Measurements from ENCODE around the gene GRID2. TPM values are rescaled to one million over a fixed set of nuclear protein-coding genes. Genes with fewer than 3 reads are reported as not detected.
"Not testable (repeated sequence)": the region's sequence is repeated elsewhere in the genome, so short reads cannot be mapped to it uniquely, and the experiment has no call there.

Gene GRID2
- total RNA-seq, 1 experiment from 2014 or later, result not detected

GRCh38 chr4:93312299-93312698, 1008.5 kb downstream of the GRID2 start:
- no peak for DNase-seq (ENCODE audit: low spot score)

DNA sequence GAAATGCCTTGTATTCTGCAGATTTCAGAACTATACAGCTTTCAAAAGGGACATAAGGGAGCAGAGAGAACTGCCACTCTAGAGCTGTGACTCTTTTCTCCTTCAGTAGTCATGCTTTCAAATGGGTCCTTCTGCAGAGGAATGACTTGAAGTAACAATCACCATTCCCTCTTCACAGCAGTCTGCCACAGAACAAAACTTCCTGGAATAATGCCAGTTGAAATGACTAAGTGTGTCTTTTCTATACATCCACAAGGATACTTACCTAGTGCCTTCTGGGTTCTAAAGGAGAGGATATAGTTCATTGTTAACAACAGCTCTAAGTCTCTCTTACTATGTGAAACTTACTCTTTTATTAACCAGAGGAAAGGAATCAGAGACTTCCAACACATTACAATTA, 1009.4 kb downstream of the GRID2 start:
- no peak for DNase-seq (ENCODE audit: low spot score)

- DNase-seq (ENCODE audit: low spot score), result no peak
Measured at GRCh38 chr4:93317057-93317456, 1013.3 kb downstream of the GRID2 start.

- DNase-seq (ENCODE audit: low spot score), result no peak
Measured at GRCh38 chr4:93317561-93317960, 1013.8 kb downstream of the GRID2 start.

DNA sequence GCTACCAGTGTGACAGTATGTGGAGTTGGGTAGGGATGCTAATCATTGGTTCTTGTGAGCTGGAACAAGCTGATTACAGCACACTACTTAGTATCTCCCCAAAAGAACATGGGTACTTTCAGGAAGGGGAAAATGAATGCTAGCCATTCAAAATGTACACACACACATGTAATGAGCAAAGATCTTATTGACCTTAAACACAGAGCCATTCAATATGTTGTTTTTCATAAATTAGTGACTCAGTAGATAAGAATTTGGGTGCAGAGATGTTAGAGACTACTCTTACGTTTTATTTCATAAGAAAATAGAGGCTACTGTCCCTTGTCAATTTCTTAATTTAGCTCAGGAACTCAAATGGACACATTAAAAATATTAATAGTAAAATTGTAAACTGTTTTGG, 1015.3 kb downstream of the GRID2 start:
- DNase-seq (ENCODE audit: low spot score), result no peak

GRCh38 chr4:93320356-93320755, 1016.6 kb downstream of the GRID2 start:
- no peak for DNase-seq (ENCODE audit: low spot score)

- no peak for DNase-seq (ENCODE audit: low spot score)
Measured at GRCh38 chr4:93327346-93327745, 1023.6 kb downstream of the GRID2 start.

GRCh38 chr4:93334003-93334402, 1030.2 kb downstream of the GRID2 start:
- DNase-seq (ENCODE audit: low spot score), result no peak

- no peak for DNase-seq (ENCODE audit: low spot score)
Measured at GRCh38 chr4:93337196-93337595, 1033.4 kb downstream of the GRID2 start.

- no peak for DNase-seq (ENCODE audit: low spot score)
Measured at GRCh38 chr4:93342738-93343137, 1039.0 kb downstream of the GRID2 start.

DNA sequence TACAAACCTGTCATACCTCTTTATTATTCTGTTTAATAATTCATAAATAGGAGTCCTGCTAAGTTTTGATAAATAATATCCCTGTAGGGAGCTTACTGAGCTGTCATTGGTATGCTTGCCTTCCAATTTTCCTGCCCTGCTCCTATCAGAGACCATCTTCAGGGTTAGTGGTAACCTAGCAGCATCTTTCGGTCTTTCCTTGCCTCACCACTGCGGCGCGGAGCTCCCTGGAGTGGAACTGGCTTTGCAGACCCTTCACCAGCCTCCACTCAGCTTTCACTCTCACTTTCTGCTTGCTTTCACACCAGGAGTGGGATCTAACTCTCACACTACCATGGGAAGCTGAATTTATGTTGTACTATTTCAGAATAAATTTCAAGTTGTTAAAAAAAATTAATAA, 1043.1 kb downstream of the GRID2 start:
- no peak for DNase-seq (ENCODE audit: low spot score)

- no peak for DNase-seq (ENCODE audit: low spot score)
Measured at GRCh38 chr4:93348896-93349295, 1045.1 kb downstream of the GRID2 start.

DNA sequence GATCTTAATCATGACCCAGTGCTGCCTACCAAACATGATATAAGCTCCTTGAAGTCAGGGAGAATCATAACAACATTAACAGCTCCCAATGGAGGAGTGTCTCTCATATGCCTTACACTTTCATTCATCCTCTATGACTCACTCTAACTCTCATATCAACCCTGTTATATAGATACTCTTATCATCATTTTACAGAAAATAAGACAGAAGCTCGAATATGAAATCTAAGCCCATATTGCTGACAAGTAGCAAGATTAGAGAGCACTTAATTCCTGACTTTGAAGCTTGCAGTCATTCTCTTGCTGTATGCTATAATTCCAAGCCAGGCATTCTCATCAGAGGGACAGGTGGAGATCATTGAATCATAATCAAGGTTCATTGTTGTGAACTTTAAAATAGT, 1048.1 kb downstream of the GRID2 start:
- no peak for DNase-seq (ENCODE audit: low spot score)

DNA sequence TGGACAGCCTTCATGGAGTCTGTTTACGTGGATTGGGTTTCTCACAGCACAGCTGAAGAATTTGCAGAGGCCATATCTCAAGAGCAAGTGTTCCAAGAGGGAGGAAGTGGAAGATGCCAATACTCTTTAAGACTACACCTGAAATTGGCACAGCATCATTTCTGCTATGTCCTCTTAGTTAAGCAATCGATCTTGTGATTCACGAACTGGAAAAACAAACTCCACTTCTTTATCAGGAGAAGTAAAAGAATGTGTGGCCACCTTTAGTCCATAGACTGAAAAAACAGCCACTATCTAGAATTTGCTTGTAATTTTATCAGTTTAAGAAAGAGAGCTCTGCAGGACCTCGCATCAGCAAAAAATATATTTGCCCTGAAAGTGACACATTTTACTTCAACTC, 1051.6 kb downstream of the GRID2 start:
- DNase-seq (ENCODE audit: low spot score), result peak; percentile 4

- DNase-seq (ENCODE audit: low spot score), result no peak
Measured at GRCh38 chr4:93359586-93359985, 1055.8 kb downstream of the GRID2 start.

GRCh38 chr4:93366169-93366755, 1062.5 kb downstream of the GRID2 start:
- not testable (repeated sequence) for DNase-seq (ENCODE audit: low spot score)

GRCh38 chr4:93368968-93369367, 1065.2 kb downstream of the GRID2 start:
- no peak for DNase-seq (ENCODE audit: low spot score)

DNA sequence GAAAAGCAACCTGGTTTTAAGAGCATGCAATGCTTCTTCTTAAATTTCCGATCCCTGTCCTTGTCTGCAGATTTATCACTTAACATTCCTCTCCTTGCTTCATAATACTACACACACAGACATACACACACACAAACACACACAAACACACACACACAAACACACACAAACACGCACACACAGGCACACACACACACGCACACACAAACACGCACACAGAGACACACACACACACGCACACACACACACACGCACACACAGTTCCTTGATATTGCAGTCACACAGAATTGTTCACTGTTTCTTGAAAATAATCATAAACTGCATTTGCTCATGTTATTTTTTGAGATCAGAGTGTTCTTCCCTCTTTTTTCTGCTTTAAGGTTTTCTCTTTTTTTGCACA, 1066.5 kb downstream of the GRID2 start:
- no peak for DNase-seq (ENCODE audit: low spot score)

DNA sequence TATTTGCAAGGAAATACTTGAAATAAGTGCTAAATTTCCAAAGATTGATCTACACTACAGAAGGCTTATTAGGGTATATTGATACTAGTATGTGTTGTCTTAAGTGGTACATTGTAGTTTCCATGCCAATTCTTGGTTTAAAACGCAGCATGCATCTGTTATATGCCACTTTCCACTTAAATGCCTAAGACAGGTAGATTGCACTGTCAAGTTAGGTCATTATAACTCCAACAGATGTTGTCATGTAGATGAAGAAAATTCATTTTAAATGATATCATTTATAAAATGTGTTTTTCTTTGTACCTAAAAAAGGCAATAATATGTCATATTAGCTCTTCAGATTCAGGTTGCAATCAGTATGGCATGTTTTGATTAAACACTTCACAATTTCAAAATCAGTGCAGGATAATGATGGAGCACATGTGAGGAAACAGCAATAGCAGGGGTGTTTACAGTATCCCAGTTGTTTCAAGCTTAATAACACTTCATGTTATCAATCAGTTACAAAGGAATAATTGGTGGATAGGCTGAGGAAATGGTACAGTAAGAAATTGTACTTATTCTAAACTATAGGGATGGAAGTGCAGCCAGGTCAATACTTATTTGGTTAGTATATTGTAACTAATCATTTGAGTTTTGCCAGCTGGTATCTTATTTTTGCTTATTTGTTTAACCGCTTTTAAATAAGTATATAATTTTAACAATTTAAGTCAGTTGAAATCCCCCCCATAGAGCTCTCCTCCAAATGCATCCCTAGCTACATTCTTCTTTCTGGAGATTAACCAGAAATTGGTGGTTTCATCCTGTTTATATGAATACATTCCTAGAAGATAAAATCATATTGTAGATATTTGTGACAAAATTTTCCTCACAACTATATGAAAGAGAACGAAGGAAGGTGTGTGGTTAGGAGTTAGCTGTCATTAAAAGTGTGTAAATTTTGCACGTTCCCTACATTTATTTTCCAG, 1070.4 kb downstream of the GRID2 start:
- no peak for DNase-seq (ENCODE audit: low spot score)

- no peak for DNase-seq (ENCODE audit: low spot score)
Measured at GRCh38 chr4:93384241-93384640, 1080.5 kb downstream of the GRID2 start.

GRCh38 chr4:93384887-93385286, 1081.1 kb downstream of the GRID2 start:
- DNase-seq (ENCODE audit: low spot score), result no peak

GRCh38 chr4:93394545-93395081, 1090.8 kb downstream of the GRID2 start:
- DNase-seq (ENCODE audit: low spot score), result no peak

DNA sequence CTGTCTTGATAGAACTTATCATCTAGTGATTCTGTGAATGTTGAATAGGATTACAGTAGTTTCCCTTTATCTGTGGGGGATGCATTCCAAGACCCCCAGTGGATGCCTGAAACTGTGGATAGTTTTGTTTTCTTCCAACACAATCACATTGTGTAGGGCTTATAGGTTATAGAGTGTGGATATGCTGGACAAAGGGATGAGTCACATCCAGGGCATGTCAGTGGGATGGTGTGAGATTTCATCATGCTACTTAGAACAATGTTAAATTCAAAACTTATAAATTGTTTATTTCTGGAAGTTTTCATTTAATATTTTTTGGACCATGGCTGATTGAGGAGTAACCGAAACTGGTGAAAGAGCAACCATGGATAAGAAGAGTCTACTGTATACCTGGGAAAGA, 1092.5 kb downstream of the GRID2 start:
- DNase-seq (ENCODE audit: low spot score), result no peak

Data from HT-29 (cell line).